Measurements from ENCODE around the gene CFAP251. TPM values are rescaled to one million over a fixed set of nuclear protein-coding genes. Genes with fewer than 3 reads are reported as not detected.
"Not testable (repeated sequence)": the region's sequence is repeated elsewhere in the genome, so short reads cannot be mapped to it uniquely, and the experiment has no call there.

Gene CFAP251
- total RNA-seq, 1 donor from 2014 or later = 2.0 TPM

- H3K9me3 Mint-ChIP-seq = no peaks in the 10 kb centered on the region
- H3K27ac Mint-ChIP-seq (ENCODE audit: unreplicated experiment) = no peak overlapping the region
- H3K4me1 Mint-ChIP-seq = no peaks in the 10 kb centered on the region
- no peak for DNase-seq (ENCODE audit: low read depth, low spot score)
- H3K27me3 Mint-ChIP-seq (ENCODE audit: low read depth) = peaks cover 3% of the 10 kb centered on the region
- no peak for TF ChIP-seq CTCF (conservative IDR thresholded peaks at IDR 0.05)
- no peaks in the 10 kb centered on the region for H3K36me3 Mint-ChIP-seq (ENCODE audit: low read depth)
- no peak overlapping the region for H3K4me3 Mint-ChIP-seq
Measured at GRCh38 chr12:121982950-121983349, 64.6 kb downstream of the CFAP251 start.

GRCh38 chr12:121983536-121984210 is 65.3 kb downstream of the CFAP251 start:
- peaks cover 3% of the 10 kb centered on the region for H3K27me3 Mint-ChIP-seq (ENCODE audit: low read depth)
- H3K4me1 Mint-ChIP-seq = no peaks in the 10 kb centered on the region
- no peaks in the 10 kb centered on the region for H3K36me3 Mint-ChIP-seq (ENCODE audit: low read depth)
- no peaks in the 10 kb centered on the region for H3K9me3 Mint-ChIP-seq
- DNase-seq (ENCODE audit: low read depth, low spot score) = no peak
- H3K4me3 Mint-ChIP-seq = no peak overlapping the region
- no peak overlapping the region for H3K27ac Mint-ChIP-seq (ENCODE audit: unreplicated experiment)
- no peak for TF ChIP-seq CTCF (conservative IDR thresholded peaks at IDR 0.05)

- no peaks in the 10 kb centered on the region for H3K36me3 Mint-ChIP-seq (ENCODE audit: low read depth)
- no peak for DNase-seq (ENCODE audit: low read depth, low spot score)
- no peak for TF ChIP-seq CTCF (conservative IDR thresholded peaks at IDR 0.05)
- no peaks in the 10 kb centered on the region for H3K9me3 Mint-ChIP-seq
- H3K4me3 Mint-ChIP-seq = no peak overlapping the region
- no peaks in the 10 kb centered on the region for H3K4me1 Mint-ChIP-seq
- no peaks in the 10 kb centered on the region for H3K27me3 Mint-ChIP-seq (ENCODE audit: low read depth)
- H3K27ac Mint-ChIP-seq (ENCODE audit: unreplicated experiment) = no peak overlapping the region
Measured at GRCh38 chr12:121986489-121987245, 68.3 kb downstream of the CFAP251 start.

GRCh38 chr12:121988519-121988918 is 70.1 kb downstream of the CFAP251 start:
- H3K9me3 Mint-ChIP-seq; DNase-seq (ENCODE audit: low read depth, low spot score); H3K27me3 Mint-ChIP-seq (ENCODE audit: low read depth); H3K4me1 Mint-ChIP-seq; H3K36me3 Mint-ChIP-seq (ENCODE audit: low read depth); H3K27ac Mint-ChIP-seq (ENCODE audit: unreplicated experiment); H3K4me3 Mint-ChIP-seq: not testable (repeated sequence)

- H3K4me1 Mint-ChIP-seq = no peaks in the 10 kb centered on the region
- H3K27ac Mint-ChIP-seq (ENCODE audit: unreplicated experiment) = no peak overlapping the region
- no peak for TF ChIP-seq CTCF (conservative IDR thresholded peaks at IDR 0.05)
- no peaks in the 10 kb centered on the region for H3K9me3 Mint-ChIP-seq
- no peaks in the 10 kb centered on the region for H3K36me3 Mint-ChIP-seq (ENCODE audit: low read depth)
- no peak overlapping the region for H3K4me3 Mint-ChIP-seq
- H3K27me3 Mint-ChIP-seq (ENCODE audit: low read depth) = no peaks in the 10 kb centered on the region
- no peak for DNase-seq (ENCODE audit: low read depth, low spot score)
Measured at GRCh38 chr12:121989276-121990113, 71.1 kb downstream of the CFAP251 start.

Data from neural crest cell (in vitro differentiated cells).